GM21360 (cell line): ENCODE results near the gene CYP2D6.
"Not testable (repeated sequence)": the region's sequence is repeated elsewhere in the genome, so short reads cannot be mapped to it uniquely, and the experiment has no call there.

Source experiments
- ATAC-seq: cut with Tn5 transposase; IDR thresholded peaks from one replicate; pipeline ENCODE4 v1.9.1; 2021; ENCODE audit warnings: mild to moderate bottlenecking, moderate library complexity; ENCODE audit not compliant: unreplicated experiment

CYP2D6 gene

DNA sequence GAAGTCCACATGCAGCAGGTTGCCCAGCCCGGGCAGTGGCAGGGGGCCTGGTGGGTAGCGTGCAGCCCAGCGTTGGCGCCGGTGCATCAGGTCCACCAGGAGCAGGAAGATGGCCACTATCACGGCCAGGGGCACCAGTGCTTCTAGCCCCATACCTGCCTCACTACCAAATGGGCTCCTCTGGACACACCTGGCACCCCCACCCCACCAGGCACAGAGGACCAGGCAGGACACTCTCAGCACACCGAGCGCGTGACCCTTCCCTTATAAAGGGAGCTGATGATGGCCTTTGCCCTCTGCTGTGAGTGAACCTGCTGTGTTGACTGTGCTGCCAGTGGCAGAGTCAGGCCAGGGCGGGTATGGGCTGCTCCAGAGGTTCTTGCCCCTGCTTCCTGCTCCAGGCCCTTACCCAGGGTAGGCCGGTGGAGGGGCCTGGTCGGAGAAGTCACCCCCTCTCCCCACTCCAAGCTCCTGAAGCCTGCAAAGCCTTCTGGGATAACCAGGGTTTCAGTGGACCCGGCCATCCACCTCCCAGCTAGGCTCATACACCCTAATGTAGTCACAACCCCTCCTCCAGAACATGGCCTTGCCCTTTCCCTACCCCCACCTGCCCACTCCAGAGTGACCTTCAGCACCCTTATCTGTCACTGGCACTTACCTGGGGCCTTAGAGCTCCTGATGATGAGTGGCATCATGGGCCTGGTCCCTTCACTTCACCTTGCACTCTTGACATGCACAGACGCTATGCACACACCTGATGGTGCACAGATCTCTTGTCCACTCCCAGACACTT is at the start of gene CYP2D6:
CYP2D6 (minus strand) TSS at position 172 of the 793 bp plus-strand sequence; CDS start at position 153, 19 bp downstream.
- not testable (repeated sequence) for ATAC-seq

DNA sequence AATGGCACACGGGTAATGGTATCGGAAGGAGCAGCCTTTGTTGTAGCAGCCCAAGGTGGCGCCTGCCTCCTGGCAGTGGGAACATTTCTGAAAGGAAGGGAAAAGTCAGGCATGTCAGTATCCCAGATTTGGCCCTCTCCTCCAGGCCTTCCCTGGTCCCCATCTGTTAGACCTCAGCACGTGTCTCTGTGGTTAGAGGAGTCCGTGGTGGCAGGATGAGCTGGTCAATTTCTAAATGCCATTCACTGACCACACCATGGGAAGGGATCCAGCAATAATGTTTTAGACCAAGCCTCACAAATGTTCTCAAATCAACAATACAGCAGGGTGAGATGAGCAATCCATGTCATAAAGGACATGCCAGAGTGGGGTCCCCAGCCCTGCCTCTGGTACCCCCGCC is 49.0 kb upstream of the CYP2D6 start:
- ATAC-seq, result no peak

DNA sequence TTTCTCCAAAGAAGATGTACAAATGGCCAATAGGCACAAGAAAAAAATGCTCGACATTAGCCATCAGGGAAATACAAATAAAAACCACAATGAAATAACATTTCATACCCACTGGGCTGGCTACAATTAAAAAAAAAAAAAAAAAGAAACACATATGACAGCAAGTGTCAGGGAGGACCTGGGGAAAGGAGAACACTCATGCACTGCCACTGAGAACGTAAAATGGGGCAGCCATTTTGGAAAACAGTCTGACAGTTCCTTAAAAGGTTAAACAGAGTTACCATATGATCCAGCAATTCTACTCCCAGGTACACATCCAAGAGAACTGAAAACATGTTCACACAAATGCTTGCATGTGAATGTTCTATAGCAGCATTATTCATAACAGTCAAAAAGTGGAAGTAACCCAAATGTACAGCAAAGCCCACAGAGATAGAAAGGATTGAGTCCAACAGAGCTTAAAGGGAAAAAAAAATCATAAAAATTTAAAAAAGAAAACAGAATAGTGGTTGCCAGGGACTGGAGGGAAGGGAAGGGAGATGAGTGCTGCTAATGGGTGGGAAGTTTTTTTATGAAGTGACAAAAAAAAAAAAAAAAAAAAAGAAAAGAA is 48.4 kb upstream of the CYP2D6 start:
- ATAC-seq, result no peak

DNA sequence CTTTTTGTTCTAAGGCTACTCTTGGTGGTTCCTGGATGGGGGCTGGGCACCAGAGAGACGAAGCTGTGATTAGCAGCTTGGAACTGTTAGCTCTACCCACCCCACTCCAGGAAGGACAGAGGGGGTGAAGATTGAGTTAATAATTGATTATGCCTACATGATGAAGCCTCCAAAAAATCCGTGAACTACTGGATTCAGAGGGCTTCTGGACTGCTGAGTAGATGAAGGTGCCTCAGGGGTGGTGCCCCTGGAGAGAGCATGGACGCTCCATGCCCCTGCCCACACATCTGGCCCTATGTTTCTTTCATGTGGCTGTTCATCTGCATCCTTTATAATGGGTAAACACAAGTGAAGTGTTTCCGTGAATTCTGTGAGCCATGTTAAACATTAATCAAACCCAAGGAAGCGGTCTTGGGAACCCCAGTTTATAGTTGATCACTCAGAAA is 47.3 kb upstream of the CYP2D6 start:
- ATAC-seq, result no peak

DNA sequence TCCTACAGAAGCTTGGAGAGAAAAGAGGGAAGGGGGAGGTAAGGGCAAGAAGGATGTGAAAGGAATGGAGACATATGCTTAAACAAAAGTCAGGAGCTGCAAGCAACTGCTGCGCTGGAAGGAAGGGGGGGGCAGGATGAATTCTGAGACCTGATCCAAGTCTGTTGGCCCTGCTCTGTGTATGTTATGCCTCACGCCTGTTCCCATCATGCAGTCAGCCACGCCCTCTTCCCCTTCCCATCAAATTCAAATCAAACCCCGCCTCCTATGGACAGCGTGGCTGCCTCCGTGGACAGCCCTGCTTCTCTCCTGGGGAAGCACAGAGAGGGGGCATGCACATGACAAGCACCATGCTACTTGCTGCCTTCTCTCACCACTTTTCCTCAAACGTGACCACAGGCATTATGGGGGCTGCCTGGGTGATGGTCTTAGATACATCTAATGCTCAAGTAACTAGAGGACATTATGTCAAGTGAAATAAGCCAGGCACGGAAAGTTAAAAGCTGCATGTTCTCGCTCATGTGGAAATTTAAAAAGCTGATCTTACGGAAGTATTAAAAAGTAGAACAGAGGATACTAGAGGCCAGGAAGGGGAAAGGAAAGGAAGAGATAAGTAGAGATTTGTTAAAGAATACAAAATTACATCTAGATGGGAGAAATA is 45.8 kb upstream of the CYP2D6 start:
- ATAC-seq, result no peak

DNA sequence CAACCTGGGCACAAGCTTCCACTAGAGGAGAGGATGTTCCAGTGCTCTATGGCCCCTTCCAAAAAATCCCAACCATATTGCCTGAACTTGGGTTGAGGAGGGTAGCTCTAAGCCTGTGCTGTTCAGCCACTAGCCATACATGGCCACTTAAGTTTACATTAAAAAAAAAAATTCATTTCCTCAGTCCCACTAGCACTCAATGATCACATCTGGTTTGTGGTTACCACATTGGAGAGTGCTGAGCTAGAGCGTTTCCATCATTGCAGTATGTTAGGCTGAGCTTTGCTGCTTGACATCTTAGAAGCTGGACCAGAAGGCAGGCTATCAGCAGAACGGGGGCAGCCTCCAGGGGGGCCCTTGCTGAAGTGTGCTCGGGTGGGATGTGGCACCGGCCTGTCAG is 43.5 kb upstream of the CYP2D6 start:
- no peak for ATAC-seq

DNA sequence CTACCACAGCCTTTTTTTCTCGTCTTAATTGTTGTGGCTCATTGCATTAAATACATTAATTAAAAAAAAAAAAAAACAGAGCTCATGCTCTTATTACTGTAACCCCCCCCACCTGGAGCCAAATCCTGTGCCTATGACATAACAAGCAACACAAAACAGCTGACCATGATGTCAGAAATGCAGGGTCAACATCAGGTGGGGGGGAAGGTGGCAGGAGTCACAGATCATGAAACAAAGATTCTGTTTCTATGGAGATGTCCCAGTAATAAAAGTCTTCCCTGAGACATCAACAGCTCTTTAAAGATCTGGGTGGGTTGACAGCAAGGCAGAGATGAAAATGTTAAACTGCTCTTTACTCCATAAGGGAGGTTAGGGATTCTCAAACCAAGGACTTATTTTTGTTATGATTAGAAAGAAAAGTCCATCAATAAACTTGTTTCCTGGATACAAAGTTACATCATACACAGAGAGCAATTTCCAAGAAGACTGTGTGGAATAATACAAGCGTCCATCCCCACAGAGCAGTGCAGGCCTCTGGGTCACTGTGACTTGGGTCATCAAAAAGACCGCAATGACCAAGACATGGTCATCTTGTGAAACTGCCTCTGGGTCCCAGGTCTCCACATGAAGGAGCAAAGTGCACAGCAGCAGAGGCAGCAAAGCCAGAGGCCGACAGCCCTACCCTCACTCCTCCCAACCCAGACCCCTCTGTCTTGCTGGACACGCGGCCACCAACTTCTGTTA is 42.7 kb upstream of the CYP2D6 start:
- ATAC-seq, result no peak

DNA sequence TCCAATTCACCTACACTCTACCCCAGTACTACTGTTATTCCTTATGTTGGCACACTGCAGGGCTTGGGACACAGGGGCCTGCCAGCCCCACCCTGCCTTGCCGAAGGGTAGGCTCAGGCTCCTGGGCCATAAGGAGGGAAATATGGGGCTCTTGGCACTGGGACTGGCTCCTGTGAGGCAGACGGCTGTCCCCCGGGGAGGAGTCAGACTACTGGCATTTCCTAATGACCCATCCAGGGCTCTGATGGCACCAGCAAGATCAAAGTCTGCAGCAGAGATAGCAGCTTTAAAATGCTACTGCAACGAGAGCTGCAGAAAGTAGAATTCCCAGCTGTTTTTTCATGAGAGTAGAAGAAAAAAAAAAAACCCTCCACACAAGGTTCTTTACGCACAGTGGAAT is 42.2 kb upstream of the CYP2D6 start:
- ATAC-seq, result no peak

DNA sequence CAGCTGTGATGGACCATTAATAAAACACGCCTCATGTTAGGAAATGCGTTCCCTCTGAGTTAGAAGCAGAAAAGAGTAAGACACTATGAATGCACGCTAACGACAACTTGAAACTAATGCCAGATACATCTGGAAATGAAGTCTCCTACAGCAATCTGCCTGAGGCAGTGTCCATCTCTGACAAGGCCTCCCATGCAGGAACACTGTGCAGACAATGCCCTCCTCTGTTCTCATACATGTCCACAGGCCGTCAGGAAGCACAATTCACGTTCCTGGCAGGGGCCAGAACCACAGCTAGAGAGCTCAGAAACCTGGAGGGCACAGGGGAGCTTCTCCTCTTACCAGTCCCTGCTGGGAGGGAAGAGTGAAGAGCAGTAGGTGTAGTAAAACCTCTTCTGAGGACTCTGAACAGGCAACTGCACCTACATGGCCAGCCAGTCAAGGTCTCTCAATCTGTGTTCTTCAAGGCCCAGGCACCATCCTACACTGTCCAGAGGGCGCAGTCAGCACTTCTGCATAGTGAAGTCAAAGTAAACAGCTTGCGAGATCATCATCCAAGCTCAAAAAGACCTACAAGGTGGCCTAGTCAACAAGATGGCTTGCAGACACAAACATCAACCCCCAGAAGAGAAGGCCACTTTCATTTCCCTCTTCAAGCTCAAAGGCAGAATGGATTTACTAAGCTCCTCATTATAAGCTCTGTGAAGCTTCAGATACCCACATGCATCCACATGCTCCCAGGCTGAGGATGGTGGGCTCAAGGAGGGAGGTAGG is 41.5 kb upstream of the CYP2D6 start:
- no peak for ATAC-seq

DNA sequence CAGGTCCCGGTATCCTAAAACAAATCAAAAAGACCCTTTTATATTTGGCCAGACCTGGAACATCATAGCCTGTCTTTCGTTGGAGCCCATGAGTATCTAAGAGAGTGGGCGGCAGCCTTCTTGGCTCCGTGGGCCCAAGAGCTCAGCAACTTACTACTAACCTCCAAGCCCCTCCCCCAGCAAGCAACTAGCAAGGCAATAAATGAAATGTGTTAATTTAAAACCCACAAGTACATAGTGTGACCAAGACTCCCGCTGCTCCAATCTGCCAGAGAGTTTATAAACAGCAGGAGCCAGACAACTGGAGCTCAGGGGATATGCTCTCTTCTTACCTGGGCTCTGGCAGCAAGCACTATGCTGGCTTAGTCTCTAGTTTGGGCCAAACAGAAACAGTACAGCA is 40.8 kb upstream of the CYP2D6 start:
- no peak for ATAC-seq

DNA sequence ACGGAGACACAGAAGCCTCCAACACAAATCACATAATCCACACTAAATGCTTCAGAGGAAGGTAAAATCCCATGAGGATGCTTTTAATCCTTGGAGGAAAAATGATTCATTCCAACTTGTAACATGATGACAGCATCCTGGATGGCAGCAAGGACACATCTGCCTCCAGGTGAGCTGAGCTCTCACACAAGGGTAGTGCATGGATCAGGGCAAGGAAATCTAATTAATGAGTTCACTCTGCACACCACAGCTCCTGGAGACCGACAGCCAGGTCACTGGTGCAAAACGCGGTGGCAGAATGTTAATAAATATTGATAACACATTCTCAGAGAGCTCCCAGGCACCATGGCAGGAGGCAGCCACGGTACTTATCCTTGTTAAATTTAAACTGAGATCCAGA is 40.3 kb upstream of the CYP2D6 start:
- ATAC-seq, result no peak

DNA sequence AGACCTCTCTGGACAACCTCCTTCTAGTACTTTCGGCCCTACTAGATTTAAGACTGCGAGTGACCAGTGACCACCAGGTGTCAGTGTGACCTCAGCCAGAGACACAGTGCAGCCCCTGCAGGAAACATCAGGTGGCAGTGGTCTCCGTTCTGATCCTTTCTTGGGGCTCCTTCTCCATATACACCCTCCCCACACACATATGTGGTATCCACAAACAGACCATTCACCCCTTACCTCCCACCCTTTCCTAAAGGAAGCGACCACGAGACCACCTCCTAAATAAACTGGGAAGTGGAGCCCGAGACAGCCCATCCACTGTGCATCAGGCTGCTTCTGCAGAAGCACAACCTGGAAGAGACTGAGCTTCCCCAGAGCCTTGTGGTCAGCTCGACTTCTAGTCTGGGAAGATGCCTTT is 38.5 kb upstream of the CYP2D6 start:
- ATAC-seq, result no peak

DNA sequence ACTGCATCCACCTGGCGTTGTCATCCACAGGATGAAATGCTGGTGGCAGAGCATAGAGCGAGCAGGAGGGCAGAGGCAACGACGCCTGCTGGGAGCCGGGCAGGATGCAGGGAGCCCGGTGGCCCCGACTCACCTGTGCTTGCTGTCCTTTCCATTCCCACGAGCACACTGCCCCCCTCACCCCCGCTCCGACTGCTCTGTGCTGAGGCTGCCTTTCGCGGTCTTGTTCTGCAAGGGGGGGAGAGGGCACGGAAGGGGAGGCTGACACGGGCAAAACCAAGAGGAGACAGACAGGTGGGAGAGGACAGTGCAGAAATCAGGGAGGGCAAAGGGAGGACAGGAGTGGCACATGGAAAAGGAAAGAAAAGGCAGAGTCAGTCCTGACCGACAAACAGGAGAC is 37.9 kb upstream of the CYP2D6 start:
- ATAC-seq, result no peak

DNA sequence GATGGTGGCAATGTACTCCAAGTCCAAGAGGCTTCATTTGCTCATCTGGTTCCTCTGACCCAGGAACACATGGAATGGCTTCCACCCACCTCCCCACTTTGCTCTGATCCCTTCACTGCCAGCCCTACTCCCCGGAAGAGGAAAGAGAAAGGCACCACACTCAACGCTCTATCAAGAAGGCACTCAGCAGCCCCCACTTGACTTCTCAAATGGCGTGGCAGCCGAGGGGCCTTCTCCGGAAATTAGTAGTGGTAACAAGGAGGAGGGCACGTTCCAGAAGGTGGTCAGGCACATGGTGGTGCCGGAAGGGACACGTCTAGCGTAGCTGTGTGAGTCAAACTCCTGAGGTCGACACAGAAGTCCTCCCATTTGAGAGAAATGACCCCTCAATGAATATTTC is 36.5 kb upstream of the CYP2D6 start:
- no peak for ATAC-seq

DNA sequence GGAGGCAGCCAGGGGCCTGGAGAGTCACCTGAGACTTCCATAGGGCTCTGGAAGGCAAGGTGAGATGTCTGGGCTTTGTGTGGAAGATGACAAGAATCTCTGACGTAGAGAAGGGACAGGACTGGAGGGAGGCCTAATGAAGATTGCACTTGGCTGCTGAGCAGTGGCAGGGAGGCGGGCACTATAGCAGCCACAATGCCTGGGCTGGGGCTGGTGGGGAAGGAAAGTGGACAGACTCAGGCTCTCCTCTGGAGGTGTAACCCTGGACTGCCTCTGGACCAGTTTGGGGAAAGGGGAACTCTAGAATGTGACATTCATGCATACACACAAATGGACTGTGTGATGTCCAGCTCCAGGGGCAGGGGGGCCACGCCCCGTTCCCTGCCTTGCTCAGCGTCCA is 34.3 kb upstream of the CYP2D6 start:
- ATAC-seq, result no peak

DNA sequence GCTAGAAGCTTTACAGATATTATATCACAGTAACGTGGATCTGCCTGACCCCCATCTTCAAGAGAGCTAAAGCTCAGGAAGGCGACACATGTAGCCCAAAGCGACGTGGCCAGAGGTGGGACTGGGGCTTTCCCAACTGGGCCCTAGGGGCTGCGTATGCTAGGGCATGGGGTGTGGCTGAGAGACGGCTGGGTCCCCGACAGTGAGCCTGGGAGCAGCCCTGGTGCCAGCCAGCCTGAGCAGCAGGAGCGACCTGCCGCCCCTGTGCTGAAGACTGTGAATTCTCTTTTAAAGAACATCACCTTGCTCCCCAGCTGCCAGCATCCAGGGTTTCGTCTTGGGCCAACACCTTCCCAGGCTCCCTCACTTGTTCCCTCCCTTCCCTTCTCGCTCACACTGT is 32.9 kb upstream of the CYP2D6 start:
- ATAC-seq, result no peak

DNA sequence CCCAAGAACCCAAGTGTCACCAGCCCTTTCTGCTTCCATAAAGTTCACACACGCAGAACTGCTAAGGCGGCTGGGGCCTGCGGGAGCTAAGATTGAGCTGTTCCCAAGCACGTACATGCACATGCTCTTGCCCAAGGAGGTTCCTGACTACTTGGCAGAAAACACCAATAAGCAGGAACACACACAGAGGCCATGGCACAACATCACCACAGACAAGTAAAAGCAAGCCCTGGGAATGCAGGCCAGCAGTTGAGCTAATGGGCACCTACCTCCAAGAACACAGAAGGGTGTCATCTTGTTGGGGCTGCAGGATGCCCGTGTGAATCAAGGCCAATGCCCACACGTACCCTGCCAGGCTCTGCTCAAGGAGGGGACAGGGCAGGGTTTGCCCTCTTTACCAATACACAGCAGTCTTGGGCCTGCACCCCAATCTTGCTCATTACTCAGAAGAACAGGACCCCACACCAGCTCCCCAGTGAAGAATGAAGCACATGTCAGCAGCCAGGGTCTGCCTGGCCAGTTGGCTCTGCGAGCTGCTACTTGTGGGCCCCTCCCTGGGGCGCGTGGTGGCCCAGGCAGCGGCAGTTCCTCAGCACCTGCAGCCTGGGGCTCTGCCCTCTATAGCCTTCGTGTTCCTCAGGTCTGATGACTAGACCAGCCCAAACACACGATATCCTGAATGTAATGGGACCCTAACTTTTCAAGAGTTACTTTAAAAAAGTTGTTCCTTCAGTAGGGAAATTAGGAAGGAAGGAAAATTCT is 32.3 kb upstream of the CYP2D6 start:
- ATAC-seq, result no peak

DNA sequence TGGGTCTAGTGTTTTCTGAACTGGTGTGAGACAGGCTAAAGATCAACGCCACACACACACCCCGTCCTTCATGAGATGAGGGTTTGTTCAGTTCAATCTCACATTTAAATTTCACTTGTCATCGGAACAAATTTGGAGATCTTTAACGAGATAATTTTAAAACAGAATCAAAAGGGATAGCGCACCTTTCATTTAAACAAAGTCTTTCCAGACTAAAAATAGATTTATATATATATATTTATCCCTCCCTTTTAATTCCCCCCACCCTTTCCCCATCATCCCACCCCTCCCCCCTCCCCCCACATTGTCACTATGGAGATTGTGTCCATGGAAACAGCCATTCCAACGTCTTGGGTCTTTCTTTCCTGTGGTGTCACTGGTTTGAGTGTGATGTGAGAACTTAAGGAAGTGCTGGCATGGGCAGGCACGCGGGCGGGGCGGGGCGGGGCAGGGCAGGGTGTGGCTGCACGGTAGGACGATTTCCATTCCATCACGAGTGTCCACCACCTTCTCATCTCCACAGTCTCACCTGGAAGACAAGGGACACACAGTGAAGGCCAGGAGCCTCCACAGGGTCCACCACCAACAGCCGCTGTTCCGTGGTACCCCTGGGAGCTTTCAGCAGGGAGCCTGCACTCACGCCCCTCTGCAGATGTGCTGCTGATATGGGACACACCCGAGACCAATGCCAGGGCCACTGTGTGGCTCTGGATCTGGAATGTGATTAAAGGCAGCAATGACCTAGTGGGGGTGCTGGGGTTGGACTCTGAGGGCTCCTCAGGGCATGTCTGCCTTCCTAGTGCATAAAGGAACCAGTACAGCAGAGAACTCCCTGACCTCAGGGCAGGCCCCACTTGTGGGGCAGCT is 30.5 kb upstream of the CYP2D6 start:
- ATAC-seq, result no peak

DNA sequence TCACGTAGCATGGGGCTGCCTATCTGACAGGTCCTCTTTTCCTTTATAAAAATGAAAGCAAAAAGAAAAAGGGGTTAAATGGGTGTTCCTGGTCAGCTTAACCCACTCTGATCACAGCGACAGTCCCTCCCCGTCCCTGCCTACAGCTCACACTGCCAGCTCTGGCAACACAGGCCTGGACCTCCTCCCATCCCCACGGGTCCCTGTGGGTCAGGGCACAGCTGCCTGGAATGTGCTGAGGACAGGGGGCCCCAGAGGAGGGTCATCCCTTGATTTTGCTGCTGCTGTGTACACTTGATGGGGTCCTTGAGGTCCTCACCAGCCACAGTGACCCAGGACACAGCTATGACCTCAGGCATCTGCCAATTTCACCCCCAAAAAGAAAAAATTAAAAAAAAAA is 29.6 kb upstream of the CYP2D6 start:
- no peak for ATAC-seq
